Naive thymus-derived CD4-positive, alpha-beta T cell (primary cell): ENCODE data around the gene CDC25B. TPM values are rescaled to one million over a fixed set of nuclear protein-coding genes. Genes with fewer than 3 reads are reported as not detected.

Experiments used
- ATAC-seq: fragments of 150-1000 bp; cut with Tn5 transposase; 2 replicates; pipeline ENCODE4 v1.10.0; 2021; ENCODE audit warnings: mild to moderate bottlenecking, moderate library complexity
- CTCF ChIA-PET: fragments of 350-600 bp; sonication (Branson Sonifier 250); formaldehyde crosslinking; loops from one replicate; lab custom pipeline; 2021; ENCODE audit warnings: antibody characterized with exemption; lab: Charles Lee
- POLR2A ChIA-PET: fragments of 350-600 bp; sonication (Branson Sonifier 250); formaldehyde crosslinking; loops from one replicate; lab custom pipeline; 2021; ENCODE audit warnings: antibody characterized with exemption, inconsistent platforms; lab: Charles Lee
- DNase-seq, 9 donors: peaks; one replicate each; pipeline versions ENCODE4 v3.0.0 to v3.0.0-alpha.2; 2020 to 2022; ENCODE audit warnings: mixed read lengths in 1 of 9
- H3K27ac ChIP-seq: one replicate; pipeline ENCODE4 v1.7.0; 2013; ENCODE audit warnings: mild to moderate bottlenecking, low read depth, low read length, moderate library complexity
- H3K27me3 ChIP-seq, 2 donors: one replicate each; pipeline ENCODE4 v1.7.0; 2013; ENCODE audit warnings: low read length in 2 of 2, mild to moderate bottlenecking in 2 of 2, moderate library complexity in 2 of 2; ENCODE audit not compliant: control insufficient read depth in 2 of 2, insufficient read depth in 2 of 2
- H3K36me3 ChIP-seq, 3 experiments: 1 replicate in 2 of 3; 2 replicates in 1 of 3; pipeline ENCODE4 v1.7.0; 2013; ENCODE audit warnings: low read length in 3 of 3, mild to moderate bottlenecking in 3 of 3, moderate library complexity in 1 of 3; ENCODE audit not compliant: insufficient read depth in 3 of 3, control insufficient read depth in 2 of 3
- H3K4me1 ChIP-seq, 2 donors: one replicate each; pipeline ENCODE4 v1.7.0; 2013; ENCODE audit warnings: low read length in 2 of 2, mild to moderate bottlenecking in 2 of 2, moderate library complexity in 1 of 2; ENCODE audit not compliant: control insufficient read depth in 2 of 2, insufficient read depth in 2 of 2
- H3K4me3 ChIP-seq: 2 replicates; pipeline ENCODE4 v1.7.0; 2013; ENCODE audit warnings: mild to moderate bottlenecking, low read length
- H3K9me3 ChIP-seq, 3 experiments: 1 replicate in 2 of 3; 2 replicates in 1 of 3; pipeline ENCODE4 v1.7.0; 2013; ENCODE audit warnings: low read length in 3 of 3; ENCODE audit not compliant: control insufficient read depth in 2 of 3
- H3K27ac Mint-ChIP-seq, 9 donors: one replicate each; pipeline ENCODE4 v1.8.0; 2020 to 2022; ENCODE audit warnings: mixed read lengths in 9 of 9, mild to moderate bottlenecking in 8 of 9, moderate library complexity in 5 of 9, inconsistent platforms in 2 of 9
- H3K27me3 Mint-ChIP-seq, 5 donors: one replicate each; pipeline ENCODE4 v1.8.0; 2021 to 2022; ENCODE audit warnings: mixed read lengths in 5 of 5, mild to moderate bottlenecking in 1 of 5
- H3K36me3 Mint-ChIP-seq, 5 donors: one replicate each; pipeline ENCODE4 v1.8.0; 2020 to 2022; ENCODE audit warnings: mixed read lengths in 5 of 5, mild to moderate bottlenecking in 3 of 5, inconsistent platforms in 1 of 5
- H3K4me1 Mint-ChIP-seq, 7 donors: one replicate each; pipeline ENCODE4 v1.8.0; 2020 to 2022; ENCODE audit warnings: mixed read lengths in 7 of 7, mild to moderate bottlenecking in 3 of 7, inconsistent platforms in 1 of 7
- H3K4me3 Mint-ChIP-seq, 10 donors: one replicate each; pipeline ENCODE4 v1.8.0; 2020 to 2022; ENCODE audit warnings: mild to moderate bottlenecking in 10 of 10, mixed read lengths in 10 of 10, moderate library complexity in 6 of 10, inconsistent platforms in 2 of 10
- H3K9me3 Mint-ChIP-seq, 11 donors: one replicate each; pipeline ENCODE4 v1.8.0; 2020 to 2022; ENCODE audit warnings: mixed read lengths in 11 of 11, mild to moderate bottlenecking in 4 of 11, inconsistent platforms in 1 of 11, moderate library complexity in 1 of 11
- intact Hi-C, 2 donors: fragments of 100-400 bp; cut with micrococcal nuclease; formaldehyde crosslinking; loops; one replicate each; pipeline ENCODE4 v1.15.1; 2023
- polyA plus RNA-seq, 2 donors: library from polyadenylated mRNA; unstranded; fragments of 300-500 nt; fragmentation: Illumina TruSeq; gene quantifications; one replicate each; pipeline ENCODE4 v1.2.3, GENCODE V29; 2021
- total RNA-seq, 6 experiments: library from RNA in 5 of 6; stranded (reverse) in 5 of 6; gene quantifications; 1 replicate in 5 of 6; 2 replicates in 1 of 6; pipeline ENCODE4 v1.2.3 and lab custom pipeline; 2021 to 2026

The CDC25B gene
- total and polyA plus RNA-seq, 7 experiments from 2014 or later, result 37.0 to 392 (median 174) TPM

- ATAC-seq, result no peak
- Mint-ChIP-seq H3K9me3 (no peaks in the 10 kb centered on the region), H3K4me3 (peak overlapping the region in 3 of 10 donors; percentile 32 to 73 (median 38))
These were observed 44.8 kb upstream of the CDC25B start for GRCh38 chr20:3751305-3751674.

GRCh38 chr20:3751675-3752385 lies 44.3 kb upstream of the CDC25B start:
- H3K36me3 ChIP-seq, result peaks cover 0 to 17% (median 0%) of the 10 kb centered on the region in 3 experiments
- intact Hi-C loops, result loop anchor here in 1 of 2 donors (2.0 kb wide), 2 partner anchors 95 to 341 kb away; partner anchors contain the start of gene MAVS
- peak overlapping the region in 5 of 9 donors; percentile 14 to 77 (median 56) for H3K27ac Mint-ChIP-seq
- no peaks in the 10 kb centered on the region for H3K9me3 ChIP-seq
- H3K4me3 Mint-ChIP-seq, result peak overlapping the region; percentile 1 to 83 (median 66)
- peaks cover 0 to 15% (median 4%) of the 10 kb centered on the region in 7 donors for H3K4me1 Mint-ChIP-seq
- H3K4me1 ChIP-seq, result peaks cover 0 to 5% of the 10 kb centered on the region in 2 donors
- peaks cover 0 to 4% (median 0%) of the 10 kb centered on the region in 5 donors for H3K36me3 Mint-ChIP-seq
- peaks cover 0 to 4% (median 0%) of the 10 kb centered on the region in 5 donors for H3K27me3 Mint-ChIP-seq
- DNase-seq (peak in 8 of 9 donors; percentile 29 to 64 (median 44)), ATAC-seq (peak; percentile 47)
- ChIA-PET POLR2A (interaction anchor here (1.3 to 1.5 kb wide), 2 partner anchors 16 to 69 kb away, joined by 4 to 12 read pairs; partner anchors contain the start of genes ADISSP and AP5S1), CTCF (no interaction called here)
- no peak overlapping the region for H3K27ac ChIP-seq
- H3K27me3 ChIP-seq, result no peaks in the 10 kb centered on the region
- H3K4me3 ChIP-seq, result peak overlapping the region; percentile 24
- no peaks in the 10 kb centered on the region for H3K9me3 Mint-ChIP-seq

More at GRCh38 chr20:3751305-3751674, 44.8 kb upstream of the CDC25B start:
- no peak overlapping the region for H3K4me3 ChIP-seq
- peaks cover 0 to 15% (median 4%) of the 10 kb centered on the region in 7 donors for H3K4me1 Mint-ChIP-seq
- CTCF ChIA-PET, result interaction anchor here (0.6 to 1.1 kb wide), 4 partner anchors 16 to 400 kb away, joined by 3 read pairs; partner anchors contain the start of gene ADISSP
- H3K4me1 ChIP-seq, result peaks cover 0 to 5% of the 10 kb centered on the region in 2 donors
- POLR2A ChIA-PET, result interaction anchor here (1.3 kb wide), 1 partner anchor 69 kb away, joined by 4 read pairs; the partner anchor contains the start of gene AP5S1
- DNase-seq, result no peak
- intact Hi-C loops, result no loop called here
- peaks cover 0 to 17% (median 0%) of the 10 kb centered on the region in 3 experiments for H3K36me3 ChIP-seq
- no peaks in the 10 kb centered on the region for H3K27me3 ChIP-seq
- no peak overlapping the region for H3K27ac ChIP-seq
- peak overlapping the region in 1 of 9 donors; percentile 39 for H3K27ac Mint-ChIP-seq
- no peaks in the 10 kb centered on the region for H3K9me3 ChIP-seq
- H3K27me3 Mint-ChIP-seq, result peaks cover 0 to 7% (median 0%) of the 10 kb centered on the region in 5 donors
- peaks cover 0 to 4% (median 0%) of the 10 kb centered on the region in 5 donors for H3K36me3 Mint-ChIP-seq

GRCh38 chr20:3752386-3752759 lies 43.7 kb upstream of the CDC25B start:
- intact Hi-C loops, result loop anchor here in 1 of 2 donors (2.0 kb wide), 2 partner anchors 94 to 340 kb away; partner anchors contain the start of gene MAVS
- H3K27ac ChIP-seq, result no peak overlapping the region
- Mint-ChIP-seq H3K9me3 (no peaks in the 10 kb centered on the region), H3K27ac (peak overlapping the region in 6 of 9 donors; percentile 14 to 77 (median 58)), H3K4me1 (peaks cover 0 to 15% (median 4%) of the 10 kb centered on the region in 7 donors), H3K4me3 (peak overlapping the region; percentile 1 to 83 (median 66)), H3K36me3 (peaks cover 0 to 6% (median 3%) of the 10 kb centered on the region in 5 donors), H3K27me3 (peaks cover 0 to 2% (median 0%) of the 10 kb centered on the region in 5 donors)
- POLR2A ChIA-PET, result interaction anchor here (1.2 to 1.5 kb wide), 3 partner anchors 16 to 103 kb away, joined by 3 to 12 read pairs (median 5); partner anchors contain the start of gene ADISSP
- no peak for DNase-seq
- no peaks in the 10 kb centered on the region for H3K27me3 ChIP-seq
- peak overlapping the region; percentile 24 for H3K4me3 ChIP-seq
- H3K4me1 ChIP-seq, result peaks cover 0 to 5% of the 10 kb centered on the region in 2 donors
- H3K9me3 ChIP-seq, result no peaks in the 10 kb centered on the region
- ATAC-seq, result no peak
- H3K36me3 ChIP-seq, result peaks cover 0 to 17% (median 0%) of the 10 kb centered on the region in 3 experiments
- CTCF ChIA-PET, result interaction anchor here (0.8 to 3.3 kb wide), 6 partner anchors 12 to 340 kb away, joined by 3 to 24 read pairs (median 4); partner anchors contain the start of gene ADISSP

GRCh38 chr20:3753098-3753497 lies 43.0 kb upstream of the CDC25B start:
- Histone ChIP-seq H3K36me3 (peaks cover 0 to 20% (median 0%) of the 10 kb centered on the region in 3 experiments), H3K27ac (no peak overlapping the region), H3K9me3 (no peaks in the 10 kb centered on the region), H3K4me3 (no peak overlapping the region), H3K27me3 (no peaks in the 10 kb centered on the region), H3K4me1 (peaks cover 0 to 5% of the 10 kb centered on the region in 2 donors)
- peaks cover 0 to 15% (median 4%) of the 10 kb centered on the region in 7 donors for H3K4me1 Mint-ChIP-seq
- peak overlapping the region in 5 of 10 donors; percentile 32 to 83 (median 41) for H3K4me3 Mint-ChIP-seq
- no peaks in the 10 kb centered on the region for H3K27me3 Mint-ChIP-seq
- intact Hi-C loops, result loop anchor here (1.0 to 2.0 kb wide), 7 partner anchors 15 to 340 kb away; partner anchors contain the start of genes AP5S1 (in 2 of the 2), MAVS (in 1 of the 2) and SPEF1 (in 1 of the 2)
- ChIA-PET POLR2A (interaction anchor here (1.2 to 1.5 kb wide), 3 partner anchors 15 to 102 kb away, joined by 3 to 12 read pairs (median 5); partner anchors contain the start of gene ADISSP), CTCF (interaction anchor here (0.8 to 3.3 kb wide), 6 partner anchors 12 to 340 kb away, joined by 3 to 24 read pairs (median 4); partner anchors contain the start of gene ADISSP)
- no peaks in the 10 kb centered on the region for H3K9me3 Mint-ChIP-seq
- H3K27ac Mint-ChIP-seq, result peak overlapping the region in 5 of 9 donors; percentile 15 to 86 (median 47)
- peaks cover 0 to 14% (median 3%) of the 10 kb centered on the region in 5 donors for H3K36me3 Mint-ChIP-seq
- peak; percentile 82 for ATAC-seq
- peak in 8 of 9 donors; percentile 33 to 64 (median 56) for DNase-seq

DNA sequence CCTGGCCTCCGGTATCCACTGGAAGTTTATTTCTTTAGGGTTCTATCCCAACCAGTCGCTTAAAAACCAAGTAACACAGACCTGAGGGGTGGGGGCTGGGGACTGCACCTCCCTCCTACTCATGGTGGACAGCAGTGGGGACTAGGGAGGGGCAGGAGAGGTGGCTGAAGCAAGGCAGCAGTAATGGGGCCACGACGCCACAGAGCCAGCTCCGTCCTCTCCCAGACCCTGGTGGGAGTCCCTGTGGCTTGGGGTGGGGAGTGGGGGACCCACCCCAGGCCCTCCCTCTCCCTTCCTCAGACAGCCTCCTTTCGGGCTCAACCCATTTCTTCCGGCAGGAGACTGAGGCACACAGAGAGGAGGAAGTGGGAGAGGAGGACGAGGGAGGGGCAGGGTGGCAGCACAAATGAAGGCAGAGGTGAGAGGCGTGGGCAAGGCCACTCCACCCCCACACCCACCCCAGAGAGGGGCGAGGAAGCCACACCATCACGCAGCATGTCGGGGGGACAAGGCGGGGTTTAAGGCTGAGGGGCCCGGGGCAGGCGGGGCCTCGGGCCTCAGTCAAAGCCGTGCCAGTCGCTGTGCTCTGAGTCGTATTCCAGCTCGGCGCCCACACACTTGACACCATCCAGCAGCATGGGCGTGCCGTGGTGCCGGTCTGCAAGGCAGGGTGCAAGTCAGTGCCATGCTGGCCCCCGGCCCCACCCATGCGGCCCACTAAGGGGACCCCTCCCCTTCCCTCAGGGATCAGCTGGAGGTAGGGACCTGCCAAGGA lies 42.4 kb upstream of the CDC25B start:
- Histone ChIP-seq H3K36me3 (peaks cover 0 to 24% (median 0%) of the 10 kb centered on the region in 3 experiments), H3K4me1 (peaks cover 0 to 5% of the 10 kb centered on the region in 2 donors), H3K9me3 (no peaks in the 10 kb centered on the region), H3K4me3 (no peak overlapping the region), H3K27me3 (no peaks in the 10 kb centered on the region), H3K27ac (no peak overlapping the region)
- Mint-ChIP-seq H3K4me3 (no peak overlapping the region), H3K27ac (peak overlapping the region in 2 of 9 donors; percentile 34 to 86), H3K4me1 (peaks cover 0 to 15% (median 4%) of the 10 kb centered on the region in 7 donors), H3K27me3 (no peaks in the 10 kb centered on the region), H3K36me3 (peaks cover 0 to 17% (median 3%) of the 10 kb centered on the region in 5 donors), H3K9me3 (no peaks in the 10 kb centered on the region)
- DNase-seq (no peak), ATAC-seq (no peak)
- ChIA-PET CTCF (interaction anchor here (0.5 to 3.3 kb wide), 5 partner anchors 11 to 102 kb away, joined by 3 to 24 read pairs (median 4); partner anchors contain the start of gene ADISSP), POLR2A (interaction anchor here (1.2 to 1.5 kb wide), 3 partner anchors 14 to 101 kb away, joined by 3 to 12 read pairs (median 5); partner anchors contain the start of gene ADISSP)
- intact Hi-C loops, result loop anchor here (1.0 to 2.0 kb wide), 7 partner anchors 15 to 339 kb away; partner anchors contain the start of genes AP5S1 (in 2 of the 2), MAVS (in 1 of the 2) and SPEF1 (in 1 of the 2)
